GM21526 (cell line): ENCODE measurements around the gene PTP4A2.
"Not testable (repeated sequence)": the region's sequence is repeated elsewhere in the genome, so short reads cannot be mapped to it uniquely, and the experiment has no call there.

ENCODE experiments used
- ATAC-seq: cut with Tn5 transposase; IDR thresholded peaks from one replicate; pipeline ENCODE4 v1.9.1; 2021; ENCODE audit warnings: moderate library complexity; ENCODE audit not compliant: unreplicated experiment, low FRiP score

PTP4A2 gene

GRCh38 chr1:31952825-31953220 lies 14.7 kb upstream of the PTP4A2 start:
- no peak for ATAC-seq

GRCh38 chr1:31951276-31951675 lies 13.1 kb upstream of the PTP4A2 start:
- no peak for ATAC-seq

- ATAC-seq = no peak
Observed at GRCh38 chr1:31949862-31950261, 11.7 kb upstream of the PTP4A2 start.

DNA sequence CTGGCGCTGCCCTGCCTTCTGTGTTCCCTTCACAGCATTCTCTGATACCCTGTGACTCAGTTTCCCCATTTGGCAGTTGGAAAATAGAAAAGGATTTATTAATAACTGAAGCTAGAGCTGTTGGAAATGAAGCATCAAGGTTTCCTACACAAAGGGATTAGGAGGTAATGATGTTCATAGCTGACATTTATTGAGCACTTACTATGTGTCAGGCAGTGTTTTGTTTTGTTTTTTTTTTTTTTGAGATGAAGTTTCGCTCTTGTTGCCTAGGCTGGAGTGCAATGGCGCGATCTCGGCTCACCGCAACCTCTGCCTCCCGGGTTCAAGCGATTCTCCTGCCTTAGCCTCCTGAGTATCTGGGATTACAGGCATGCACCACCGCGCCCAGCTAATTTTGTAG lies 7.5 kb upstream of the PTP4A2 start:
- ATAC-seq = not testable (repeated sequence)

- peak; percentile 51 for ATAC-seq
Observed at GRCh38 chr1:31944205-31945089, 6.3 kb upstream of the PTP4A2 start.

- ATAC-seq = no peak
Observed at GRCh38 chr1:31943546-31944184, 5.5 kb upstream of the PTP4A2 start.

DNA sequence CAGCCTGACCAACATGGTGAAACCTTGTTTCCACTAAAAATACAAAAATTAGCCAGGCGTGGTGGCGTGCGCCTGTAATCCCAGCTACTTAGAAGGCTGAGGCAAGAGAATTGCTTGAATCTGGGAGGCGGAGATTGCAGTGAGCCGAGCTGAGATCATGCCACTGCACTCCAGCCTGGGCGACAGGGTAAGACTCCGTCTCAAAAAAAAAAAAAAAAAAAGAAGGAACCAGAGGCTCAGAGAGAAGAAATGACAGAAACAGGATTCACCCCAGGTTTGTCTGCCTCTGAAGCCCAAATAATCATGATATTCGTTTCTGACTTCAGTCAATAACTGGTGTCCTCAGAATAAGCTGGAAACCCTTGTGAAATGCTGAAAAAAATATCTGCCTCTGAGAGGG lies 3.9 kb upstream of the PTP4A2 start:
- ATAC-seq = not testable (repeated sequence)

GRCh38 chr1:31939484-31940329 lies 1.5 kb upstream of the PTP4A2 start:
- ATAC-seq = peak; percentile 28

DNA sequence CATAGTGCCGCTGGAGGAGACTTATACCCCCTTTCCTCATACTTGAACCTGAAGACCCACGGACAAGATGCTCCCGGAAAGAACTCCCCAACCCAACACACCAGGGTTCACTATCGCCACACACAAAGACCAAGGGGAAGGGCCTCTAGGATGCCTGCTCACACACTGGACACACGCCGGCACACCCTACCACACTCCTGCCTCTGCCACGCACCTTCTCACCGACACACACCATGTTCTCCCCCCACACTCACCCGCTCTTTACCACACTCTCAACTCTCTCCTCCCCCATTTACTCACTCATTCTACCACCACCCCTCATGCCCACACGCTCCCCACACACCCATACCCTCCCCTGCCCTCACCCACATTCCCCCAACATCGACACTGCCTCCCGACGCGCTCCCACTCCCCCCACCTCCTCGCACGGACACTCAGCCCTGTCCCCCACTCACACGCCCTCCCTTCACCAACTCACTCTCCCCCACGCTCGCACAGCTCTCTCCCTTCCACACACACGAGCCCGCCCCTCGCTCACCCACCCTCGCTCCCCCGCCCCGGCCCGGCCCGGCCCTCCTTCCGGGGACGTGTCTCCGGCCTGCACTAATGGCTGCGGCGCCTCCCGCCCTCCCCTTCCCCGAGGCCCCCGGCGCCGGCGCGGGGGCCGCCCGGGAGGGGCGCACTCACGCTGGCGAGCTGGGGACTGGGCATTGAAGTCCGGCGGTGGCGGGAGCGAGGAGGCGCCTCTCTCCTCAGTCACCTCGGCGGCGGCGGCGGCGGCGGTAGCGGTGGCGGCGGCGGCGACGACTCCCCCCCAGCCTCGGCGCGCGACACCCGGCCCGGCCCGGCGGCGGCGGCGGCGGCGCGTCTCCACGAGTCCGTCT lies 626 bp downstream of the PTP4A2 start:
- peak; percentile 19 for ATAC-seq

GRCh38 chr1:31936981-31937299 lies 1.2 kb downstream of the PTP4A2 start:
- ATAC-seq = no peak

DNA sequence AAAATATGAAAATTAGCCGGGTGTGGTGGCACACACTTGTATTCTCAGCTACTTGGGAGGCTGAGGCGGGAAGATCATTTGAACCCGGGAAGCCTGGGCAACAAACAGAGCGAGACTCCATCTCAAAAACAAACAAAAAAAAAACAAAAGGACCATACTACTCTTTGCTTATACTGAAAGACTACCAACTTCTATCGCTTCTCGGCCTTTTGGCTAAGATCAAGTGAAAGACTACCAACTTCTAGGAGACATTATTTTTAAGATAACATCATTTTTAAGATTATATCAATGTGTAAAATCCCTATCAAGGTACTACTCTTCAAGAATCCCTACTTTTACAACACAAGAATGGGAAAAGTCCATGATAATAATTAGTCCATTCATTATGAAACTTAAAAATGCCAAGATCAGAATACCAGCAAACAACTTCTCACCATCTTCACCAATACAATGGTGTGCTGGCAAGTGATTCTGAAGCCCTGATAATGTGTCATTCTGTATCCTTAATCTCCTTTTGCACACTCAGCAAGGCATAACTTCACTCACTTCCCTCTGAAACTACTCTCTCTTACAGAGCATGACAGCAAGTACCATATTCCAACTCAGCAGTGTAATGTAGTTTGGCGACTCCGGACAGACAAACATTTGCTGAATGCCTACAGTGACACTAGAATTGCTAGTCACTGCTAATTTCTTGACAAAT lies 1.7 kb downstream of the PTP4A2 start:
- ATAC-seq = no peak

DNA sequence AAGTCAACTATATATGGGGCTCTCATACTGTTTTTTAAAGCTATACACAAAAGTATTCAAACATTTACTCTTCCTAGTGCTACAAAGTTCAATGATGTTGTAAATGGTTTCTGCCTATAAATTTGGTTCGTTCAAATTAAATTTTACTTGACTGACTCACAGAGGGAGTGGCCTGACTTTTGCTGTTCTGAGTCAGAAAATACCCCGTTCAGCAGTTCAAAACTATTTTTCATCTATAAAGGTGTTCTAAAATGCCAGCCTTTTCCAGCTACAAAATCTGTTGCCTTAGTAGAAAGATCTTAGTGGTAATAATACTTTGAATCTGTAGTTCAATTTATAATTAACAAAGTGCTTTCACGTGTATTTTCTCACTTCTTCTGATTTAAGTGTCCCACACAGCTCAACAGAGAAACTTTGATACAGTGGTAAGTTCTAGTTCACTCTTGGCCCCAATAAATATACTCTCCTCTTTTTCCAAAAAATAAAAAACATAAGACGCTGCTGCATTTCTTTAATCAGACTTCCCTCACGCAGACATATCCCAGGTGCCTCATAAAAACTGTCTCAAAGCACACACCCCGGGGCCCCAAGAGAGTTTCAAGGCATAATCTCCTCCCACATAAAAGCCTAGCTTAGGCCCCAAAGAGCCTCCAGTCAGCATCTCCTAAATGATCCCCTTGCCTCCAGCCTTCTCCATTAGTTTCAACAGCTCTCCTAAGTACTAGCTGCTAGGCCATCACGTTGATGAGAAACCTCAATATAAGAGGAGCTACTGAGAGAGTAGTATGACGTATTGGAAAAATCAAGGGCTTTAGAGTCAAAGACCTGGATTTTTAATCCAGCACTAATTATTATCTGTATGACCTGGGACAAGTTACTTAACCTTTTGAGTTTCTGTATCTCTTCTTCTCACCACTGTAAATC lies 3.2 kb downstream of the PTP4A2 start:
- ATAC-seq = no peak

DNA sequence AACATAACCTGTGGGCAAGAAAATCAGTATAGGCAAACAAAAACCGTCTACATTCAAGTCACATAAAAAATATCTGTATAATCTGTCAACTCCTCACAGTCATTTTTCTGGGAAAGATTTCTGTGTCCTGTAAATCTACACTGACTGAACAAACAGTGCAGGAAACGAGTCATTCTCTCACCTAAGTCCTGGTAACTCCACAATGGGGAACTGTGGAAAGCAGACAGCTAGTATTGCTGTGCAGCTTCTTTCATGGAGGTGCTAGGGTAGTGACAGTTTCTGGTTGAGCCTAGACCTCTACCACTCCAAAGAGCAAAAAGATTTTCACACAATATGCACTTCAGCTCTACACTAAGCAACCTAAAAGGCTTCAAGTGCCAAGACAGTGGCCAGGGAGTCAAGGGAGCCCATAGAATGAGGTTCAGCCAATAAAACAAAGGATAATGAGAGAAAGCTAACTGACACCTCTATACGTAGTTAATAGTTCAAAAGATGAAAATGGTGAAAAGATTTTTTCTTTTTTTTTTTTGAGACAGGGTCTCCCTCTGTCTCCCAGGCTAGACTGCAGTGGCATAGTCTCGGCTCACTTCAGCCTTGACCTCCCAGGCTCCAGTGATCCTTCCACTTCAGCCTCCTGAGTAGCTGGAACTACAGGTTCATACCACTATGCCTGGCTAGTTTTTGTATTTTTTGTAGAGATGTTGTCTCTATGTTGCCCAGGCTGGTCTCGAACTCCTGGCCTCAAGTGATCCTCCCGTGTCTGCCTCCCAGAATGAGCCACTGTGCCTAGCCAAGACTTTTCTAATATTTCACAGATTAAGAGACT lies 5.5 kb downstream of the PTP4A2 start:
- ATAC-seq = no peak

GRCh38 chr1:31931593-31932225 lies 6.5 kb downstream of the PTP4A2 start:
- ATAC-seq = no peak

GRCh38 chr1:31930836-31931592 lies 7.2 kb downstream of the PTP4A2 start:
- no peak for ATAC-seq

DNA sequence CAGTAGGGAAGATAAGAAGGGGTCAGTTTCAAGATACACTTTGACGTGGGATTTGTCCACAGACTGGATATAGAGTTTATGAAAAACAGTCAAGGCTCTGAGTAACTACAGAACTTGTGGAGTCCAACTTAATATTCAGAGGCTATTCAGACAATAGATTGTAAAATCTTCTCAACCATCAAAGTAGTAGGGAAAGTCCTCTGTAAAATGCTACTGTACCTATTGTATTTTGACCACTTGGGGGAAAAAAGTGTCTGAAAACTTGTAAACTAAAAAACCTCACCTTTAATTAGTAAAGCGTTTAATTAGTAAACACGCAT lies 10.5 kb downstream of the PTP4A2 start:
- no peak for ATAC-seq
